Stimulated activated CD8-positive, alpha-beta memory T cell treated with anti-CD3 and anti-CD28 coated beads, Interleukin-12 subunit alpha, Interleukin-12 subunit beta, amount 100 ng/mL, for 4 hours (primary cell): ENCODE results near the gene PARD3B.

ENCODE experiments used
- DNase-seq: peaks from one replicate; pipeline ENCODE4 v3.0.0-alpha.2; 2020; ENCODE audit warnings: low read depth

Gene PARD3B

GRCh38 chr2:204948822-204949221 is 403.5 kb downstream of the PARD3B start:
- no peak for DNase-seq

GRCh38 chr2:204950695-204951346 is 405.5 kb downstream of the PARD3B start:
- no peak for DNase-seq

- DNase-seq: no peak
Observed at GRCh38 chr2:204958371-204958770, 413.1 kb downstream of the PARD3B start.

GRCh38 chr2:204964414-204964813 is 419.1 kb downstream of the PARD3B start:
- DNase-seq: no peak

GRCh38 chr2:204966245-204966644 is 421.0 kb downstream of the PARD3B start:
- no peak for DNase-seq

DNA sequence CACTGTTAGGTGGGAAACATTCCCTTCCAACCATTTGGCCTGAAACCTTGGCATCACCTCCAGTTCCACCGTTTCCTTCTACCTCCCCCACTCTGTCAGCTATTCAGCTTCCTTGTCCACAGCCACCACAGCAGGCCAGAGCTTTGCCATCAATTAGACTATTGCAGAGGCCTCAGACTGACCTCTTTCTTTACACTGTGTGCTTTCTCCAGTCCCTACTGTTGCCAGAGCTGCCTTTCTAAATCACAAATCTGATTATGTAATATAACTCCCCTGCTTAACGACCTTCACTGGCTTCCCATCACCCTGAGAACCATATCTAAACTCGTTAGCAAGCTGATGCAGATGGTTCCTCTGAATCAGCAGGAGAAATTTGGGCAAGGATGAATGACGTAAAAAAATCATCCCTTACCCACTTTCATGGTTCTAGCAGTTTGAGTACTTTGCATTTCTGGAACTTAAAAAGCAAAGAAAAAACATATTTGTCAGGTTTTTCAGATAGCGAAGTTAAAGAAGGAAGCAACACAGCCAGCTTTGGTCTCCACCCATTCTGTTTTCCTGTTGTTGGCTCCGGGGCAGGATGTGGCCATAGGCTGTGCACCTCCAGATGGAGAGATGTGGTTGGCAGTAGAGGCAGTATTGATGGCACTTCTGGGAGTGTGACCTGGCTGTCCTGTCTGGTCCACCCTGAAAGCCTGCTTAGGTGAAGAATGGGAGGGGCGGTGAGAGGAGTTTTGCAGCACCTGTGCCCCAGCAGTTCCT is 422.1 kb downstream of the PARD3B start:
- DNase-seq: no peak

GRCh38 chr2:204971206-204971907 is 426.1 kb downstream of the PARD3B start:
- no peak for DNase-seq

DNA sequence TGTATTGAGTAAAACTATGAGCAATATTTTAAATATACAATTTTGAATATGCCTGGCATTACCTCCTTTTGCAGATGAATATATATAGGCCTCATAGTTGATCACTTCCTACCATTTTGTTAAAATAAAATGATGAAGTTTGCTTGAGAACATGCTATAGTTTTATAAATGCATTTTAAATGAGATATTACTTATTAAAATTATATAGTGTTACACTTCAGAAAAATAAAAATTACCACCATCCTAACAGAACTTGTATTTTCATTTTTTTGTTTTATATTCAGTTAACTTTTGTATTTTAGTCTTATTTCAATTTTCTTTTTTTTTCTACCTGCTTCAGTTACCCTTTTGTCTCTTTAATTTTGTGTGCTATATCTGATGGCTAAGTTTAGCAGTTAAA is 426.9 kb downstream of the PARD3B start:
- DNase-seq: no peak

DNA sequence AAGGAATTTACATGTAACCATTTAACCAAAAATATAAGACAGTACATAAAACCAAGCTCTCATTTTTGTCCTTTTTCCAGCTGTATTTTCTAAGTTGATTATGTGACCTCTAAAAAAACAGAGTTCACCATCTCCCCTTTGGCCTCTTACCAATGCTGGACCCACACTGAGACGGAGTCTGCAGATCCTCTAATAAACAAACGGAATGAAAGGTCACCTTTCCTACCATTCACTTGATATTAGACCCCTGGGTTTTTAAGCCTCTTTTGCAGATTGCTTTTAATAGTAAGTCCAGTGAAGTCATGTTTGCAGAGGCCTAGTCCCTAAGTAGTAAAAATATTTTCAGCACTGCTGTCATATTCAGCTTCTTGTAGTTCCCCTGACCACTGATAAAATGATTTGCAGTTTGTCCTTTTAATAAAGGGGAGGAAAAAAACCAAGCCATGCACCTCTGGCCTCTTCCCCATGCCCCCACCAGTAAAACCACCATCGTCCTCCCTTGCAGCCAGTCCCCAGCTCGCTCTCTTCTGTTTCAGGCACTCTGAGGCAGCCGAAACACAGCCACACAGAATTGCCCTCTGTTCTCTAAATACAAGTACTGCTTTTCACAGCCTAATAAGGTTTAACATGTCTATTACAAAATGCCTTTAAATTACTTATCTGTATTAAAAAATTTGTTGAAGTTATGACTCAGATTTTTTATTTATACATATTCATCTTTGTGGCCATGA is 427.5 kb downstream of the PARD3B start:
- no peak for DNase-seq

DNA sequence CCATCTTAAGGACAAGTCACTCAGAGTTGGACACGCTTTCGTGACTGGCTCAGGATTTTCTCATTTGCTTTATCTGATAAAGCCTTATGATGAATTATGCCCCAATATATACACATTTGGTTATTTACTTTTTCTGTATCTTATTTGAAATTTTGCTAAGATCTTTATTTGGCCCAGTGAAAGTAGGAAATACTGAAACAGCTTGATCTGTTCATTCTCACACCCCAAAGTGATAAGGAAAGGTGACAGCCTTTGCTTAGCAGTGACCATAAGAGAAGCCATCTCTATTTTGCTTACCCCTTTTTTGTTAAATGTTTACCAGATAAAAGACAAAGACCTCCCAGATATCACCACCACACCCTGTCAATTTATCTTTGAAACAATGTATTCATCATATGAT is 428.3 kb downstream of the PARD3B start:
- no peak for DNase-seq

DNA sequence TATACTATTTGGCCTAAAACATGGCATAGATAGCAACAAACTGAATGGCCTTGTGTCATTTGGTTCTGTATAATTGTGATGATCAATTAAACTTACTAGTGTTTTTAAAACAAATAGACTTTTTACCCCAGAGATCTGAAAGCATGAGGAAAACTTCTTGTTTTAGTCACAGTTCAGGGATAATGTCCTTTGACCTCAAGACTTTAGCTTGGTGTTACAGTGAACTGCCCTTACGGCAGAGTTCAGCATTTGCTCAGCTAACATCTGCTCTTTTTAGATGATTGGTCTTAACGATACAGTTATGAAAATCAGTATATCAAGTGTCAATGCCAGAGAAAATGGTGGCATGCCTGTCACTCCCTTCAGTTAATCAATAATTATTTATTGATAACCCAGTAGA is 429.2 kb downstream of the PARD3B start:
- DNase-seq: no peak

DNA sequence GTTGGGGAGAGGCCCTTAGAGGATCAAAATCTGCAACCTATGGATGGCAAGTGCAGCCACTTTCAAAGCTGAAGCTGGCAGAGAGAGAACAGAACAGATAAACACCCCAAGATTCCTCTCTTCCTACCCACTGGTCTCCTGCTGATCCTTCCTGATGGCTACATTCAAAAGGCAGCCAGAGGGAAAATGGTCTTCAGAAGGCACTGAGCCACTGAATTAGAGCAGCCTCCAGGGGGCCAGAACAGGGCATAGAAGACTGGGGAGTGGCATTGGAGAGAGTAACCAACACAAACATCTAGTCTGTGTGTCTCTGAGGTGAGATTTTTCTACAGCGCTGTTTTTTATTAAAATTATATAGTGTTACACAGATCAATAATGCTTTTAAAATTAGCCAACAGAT is 432.6 kb downstream of the PARD3B start:
- DNase-seq: no peak

- no peak for DNase-seq
Observed at GRCh38 chr2:204982303-204982702, 437.0 kb downstream of the PARD3B start.

- no peak for DNase-seq
Observed at GRCh38 chr2:204984518-204984917, 439.2 kb downstream of the PARD3B start.

GRCh38 chr2:204986641-204987040 is 441.4 kb downstream of the PARD3B start:
- DNase-seq: no peak

GRCh38 chr2:204988836-204989235 is 443.6 kb downstream of the PARD3B start:
- DNase-seq: no peak

DNA sequence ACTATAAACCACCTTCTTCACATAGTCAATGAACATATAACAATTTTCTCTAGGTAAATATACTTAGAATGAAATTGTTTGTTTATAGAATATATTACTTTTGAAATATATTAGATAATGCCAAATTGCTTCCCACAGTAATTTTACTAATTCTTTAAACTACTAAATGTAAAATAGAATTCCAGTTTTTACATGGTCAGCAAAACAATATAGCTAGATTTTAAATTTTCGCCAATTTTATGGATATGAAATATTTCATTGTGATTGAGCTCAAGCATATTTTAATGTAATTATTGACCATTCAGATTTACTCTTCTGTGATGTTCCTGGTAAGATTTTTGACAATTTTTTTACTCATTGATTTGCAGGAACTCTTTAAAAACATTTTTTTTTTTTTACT is 444.6 kb downstream of the PARD3B start:
- no peak for DNase-seq

DNA sequence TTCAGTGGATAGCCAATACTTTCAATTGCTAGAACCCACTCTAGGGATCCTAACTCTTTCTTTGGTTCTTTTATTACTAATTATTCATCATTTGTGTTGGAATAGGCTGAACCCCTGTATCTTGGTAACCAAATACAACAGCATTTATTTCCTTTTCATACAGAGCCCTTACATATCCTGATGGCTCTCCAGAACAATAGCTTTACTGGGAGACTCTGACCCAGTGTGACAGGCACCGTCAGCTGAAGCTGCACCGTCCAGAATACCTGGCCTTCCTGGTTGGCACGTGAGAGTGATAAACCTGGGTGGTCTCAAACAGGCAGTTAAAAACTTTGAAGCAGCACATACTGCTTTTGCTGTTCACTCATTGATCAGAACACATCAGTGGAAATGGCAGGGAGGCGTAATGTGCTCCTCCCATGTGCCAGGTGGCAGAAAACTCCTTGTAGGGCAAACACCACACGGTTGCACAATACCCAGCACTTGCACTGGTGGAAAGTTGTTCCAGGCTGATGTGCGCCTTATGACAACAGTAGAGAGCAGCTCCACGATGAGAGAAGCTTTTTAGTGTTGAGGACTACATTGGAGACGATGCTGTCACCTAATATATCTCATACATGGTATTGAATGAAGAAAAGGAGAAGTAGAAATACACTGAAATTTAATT is 456.2 kb downstream of the PARD3B start:
- DNase-seq: no peak

DNA sequence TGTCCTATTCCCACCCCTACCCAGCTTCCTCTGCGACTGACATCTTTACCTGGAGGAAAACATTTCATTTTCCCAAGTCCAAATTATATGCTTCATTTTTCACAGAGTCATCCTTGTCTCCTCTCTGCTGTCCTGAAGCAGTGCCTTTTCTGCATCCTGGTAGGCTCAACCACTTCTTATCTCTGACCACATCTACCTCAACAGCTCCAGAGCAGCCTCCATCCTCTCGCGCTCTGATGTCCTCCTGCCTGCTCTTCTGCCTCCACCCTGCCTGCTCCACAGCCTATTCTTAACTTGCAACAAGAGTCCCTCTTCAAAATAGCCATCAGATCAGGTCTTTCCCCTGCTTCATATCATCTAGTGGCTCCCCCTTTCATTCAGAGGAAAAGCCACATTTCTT is 457.1 kb downstream of the PARD3B start:
- no peak for DNase-seq

- DNase-seq: no peak
Observed at GRCh38 chr2:205003288-205003687, 458.0 kb downstream of the PARD3B start.

DNA sequence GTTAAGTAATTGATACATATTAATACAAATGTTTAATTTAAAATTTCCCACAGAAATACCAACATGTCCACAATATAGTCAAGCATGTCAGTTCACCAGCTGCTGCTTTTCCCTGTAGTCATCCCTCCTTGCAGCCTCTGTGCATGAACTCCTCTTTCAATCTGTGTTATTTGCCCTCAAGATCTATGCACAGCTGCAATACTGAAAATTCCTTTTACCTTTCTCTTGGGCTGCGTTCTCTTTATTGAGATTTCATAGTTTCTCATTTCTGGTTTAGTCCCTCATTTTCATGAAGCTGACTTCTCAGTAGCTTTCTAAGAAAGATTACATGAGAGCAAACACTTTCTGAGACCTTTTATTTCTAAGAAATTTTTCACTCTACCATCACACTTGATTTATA is 464.9 kb downstream of the PARD3B start:
- no peak for DNase-seq

DNA sequence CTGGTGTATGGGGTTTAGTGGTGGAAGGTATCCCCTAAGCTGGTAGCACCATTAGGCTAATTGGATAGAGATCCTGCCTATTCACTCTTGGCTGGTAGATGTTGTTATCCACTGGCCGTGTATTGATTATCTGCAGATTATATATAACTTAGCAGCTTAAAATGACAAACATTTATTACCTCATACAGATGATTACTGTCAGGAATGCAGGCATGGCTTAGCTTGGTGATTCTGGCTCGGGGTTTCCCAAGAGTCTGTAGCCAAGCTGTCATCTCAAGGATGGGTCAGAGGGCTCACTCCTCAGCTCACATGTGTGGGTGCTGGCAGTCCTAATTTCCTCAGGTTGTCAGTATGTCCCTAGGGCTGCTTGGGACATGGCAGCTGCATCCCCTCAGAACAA is 465.8 kb downstream of the PARD3B start:
- no peak for DNase-seq
